ENCODE data around the gene SLC5A9. TPM values are rescaled to one million over a fixed set of nuclear protein-coding genes. Genes with fewer than 3 reads are reported as not detected.
A peak's percentile ranks its signal among the peaks of the same experiment; 100 is the strongest.

The SLC5A9 gene
- total and polyA plus RNA-seq, 2 of the 13 experiments (the other 11 are each of a cell fraction or from before 2014, with no cell fraction given): 42.0 to 65.0 TPM

DNA sequence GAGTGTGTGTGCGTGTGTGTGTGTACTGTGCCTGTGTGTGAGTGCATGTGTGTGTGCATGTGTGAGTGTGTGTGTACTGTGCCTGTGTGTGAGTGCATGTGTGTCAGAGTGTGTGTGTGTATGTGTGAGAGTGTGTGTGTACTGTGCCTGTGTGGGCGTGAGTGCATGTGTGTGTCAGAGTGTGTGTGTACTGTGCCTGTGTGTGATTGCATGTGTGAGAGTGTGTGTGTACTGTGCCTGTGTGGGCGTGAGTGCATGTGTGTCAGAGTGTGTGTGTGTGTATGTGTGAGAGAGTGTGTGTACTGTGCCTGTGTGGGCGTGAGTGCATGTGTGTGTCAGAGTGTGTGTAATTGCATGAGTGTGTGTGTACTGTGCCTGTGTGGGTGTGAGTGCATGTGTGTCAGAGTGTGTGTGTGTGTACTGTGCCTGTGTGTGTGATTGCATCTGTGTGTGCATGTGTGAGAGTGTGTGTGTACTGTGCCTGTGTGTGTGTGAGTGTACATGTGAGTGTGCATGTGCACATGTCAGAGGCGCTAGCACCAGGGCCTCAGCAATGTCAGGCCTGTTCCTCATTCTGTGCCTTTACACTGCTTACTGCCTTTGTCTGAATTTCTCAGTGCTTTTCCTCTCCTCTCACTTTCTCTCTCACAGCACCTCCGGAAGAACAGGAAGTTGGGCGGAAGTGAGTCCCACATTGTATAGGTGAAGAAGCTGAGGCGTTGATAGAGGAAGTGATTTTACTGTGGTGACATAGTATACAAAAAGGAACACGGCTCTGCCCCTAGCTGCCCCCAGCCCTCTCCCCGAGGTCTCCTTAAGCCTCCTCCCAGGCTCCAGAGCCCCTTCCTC is 4.9 kb downstream of the SLC5A9 start:
- in situ Hi-C loops (cut with HindIII; ENCODE audit: extremely low pct_ligation_motif_present, low pct_unique_long_range_greater_than_20kb): no loop called here
- Histone ChIP-seq H3K9me3 (ENCODE audit: low read length) (no peaks in the 10 kb centered on the region), H2AFZ (ENCODE audit: low read length) (no peak overlapping the region), H3K4me1 (ENCODE audit: insufficient read depth, low read length) (peaks cover 47% of the 10 kb centered on the region), H3K27ac (ENCODE audit: extremely low read length, insufficient read depth, low read length) (no peak overlapping the region), H3K27me3 (ENCODE audit: control insufficient read depth in 1 of 2, insufficient read depth in 2 of 2, low read length in 2 of 2) (no peaks in the 10 kb centered on the region), H3K36me3 (replicated peaks in 1 of 2; ENCODE audit: control insufficient read depth in 1 of 2, insufficient read depth in 2 of 2, low read length in 2 of 2) (peaks cover 19 to 53% of the 10 kb centered on the region in 2 experiments), H3K4me2 (ENCODE audit: low read depth, low read length) (0 out of 2 replicates have a peak overlapping the region, but pooled peaks have one; percentile 40), H3K9ac (ENCODE audit: insufficient read depth, low read depth, low read length) (no peak overlapping the region), H3K4me3 (replicated peaks in 1 of 3; ENCODE audit: insufficient read depth in 1 of 3, low read depth in 2 of 3, low read length in 3 of 3) (no peak overlapping the region), H4K20me1 (ENCODE audit: insufficient read depth, low read length) (no peaks in the 10 kb centered on the region), H3K79me2 (ENCODE audit: insufficient read depth, low read length) (peaks cover 14% of the 10 kb centered on the region)
- CTCF ChIA-PET (ENCODE audit: low intra/inter-chr PET ratio, low total read pairs): no interaction called here
- no peak for ATAC-seq
- no TSS peak for BruUV-seq (replicated peaks)
- peak; percentile 28 for FAIRE-seq
- WGBS (ENCODE audit: low lambda C conversion rate): 93% methylated on average over 10 of the region's 10 CpGs
- POLR2A ChIA-PET: no interaction called here
- intact Hi-C loops (cut with micrococcal nuclease; ENCODE audit: unreplicated experiment): no loop called here
- TF ChIP-seq MNT (IDR thresholded peaks at IDR 0.05) (0 out of 2 replicates have a peak, but pooled peaks have one; percentile 1), AKAP8 (CRISPR knock-in tag; IDR thresholded peaks at IDR 0.05) (no peak), TARDBP (CRISPR knock-in tag; IDR thresholded peaks at IDR 0.05) (0 out of 2 replicates have a peak, but pooled peaks have one; percentile 28), KDM5A (IDR thresholded peaks at IDR 0.05; ENCODE audit: borderline replicate concordance, low read length) (no peak), ZNF468 (CRISPR knock-in tag; IDR thresholded peaks at IDR 0.05) (no peak)
- TF ChIP-seq, protein P1, sequence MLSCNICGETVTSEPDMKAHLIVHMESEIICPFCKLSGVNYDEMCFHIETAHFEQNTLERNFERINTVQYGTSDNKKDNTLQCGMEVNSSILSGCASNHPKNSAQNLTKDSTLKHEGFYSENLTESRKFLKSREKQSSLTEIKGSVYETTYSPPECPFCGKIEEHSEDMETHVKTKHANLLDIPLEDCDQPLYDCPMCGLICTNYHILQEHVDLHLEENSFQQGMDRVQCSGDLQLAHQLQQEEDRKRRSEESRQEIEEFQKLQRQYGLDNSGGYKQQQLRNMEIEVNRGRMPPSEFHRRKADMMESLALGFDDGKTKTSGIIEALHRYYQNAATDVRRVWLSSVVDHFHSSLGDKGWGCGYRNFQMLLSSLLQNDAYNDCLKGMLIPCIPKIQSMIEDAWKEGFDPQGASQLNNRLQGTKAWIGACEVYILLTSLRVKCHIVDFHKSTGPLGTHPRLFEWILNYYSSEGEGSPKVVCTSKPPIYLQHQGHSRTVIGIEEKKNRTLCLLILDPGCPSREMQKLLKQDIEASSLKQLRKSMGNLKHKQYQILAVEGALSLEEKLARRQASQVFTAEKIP (CRISPR knock-in tag; IDR thresholded peaks at IDR 0.05; ENCODE audit: borderline replicate concordance): no peak
- TF ChIP-seq, protein P2, sequence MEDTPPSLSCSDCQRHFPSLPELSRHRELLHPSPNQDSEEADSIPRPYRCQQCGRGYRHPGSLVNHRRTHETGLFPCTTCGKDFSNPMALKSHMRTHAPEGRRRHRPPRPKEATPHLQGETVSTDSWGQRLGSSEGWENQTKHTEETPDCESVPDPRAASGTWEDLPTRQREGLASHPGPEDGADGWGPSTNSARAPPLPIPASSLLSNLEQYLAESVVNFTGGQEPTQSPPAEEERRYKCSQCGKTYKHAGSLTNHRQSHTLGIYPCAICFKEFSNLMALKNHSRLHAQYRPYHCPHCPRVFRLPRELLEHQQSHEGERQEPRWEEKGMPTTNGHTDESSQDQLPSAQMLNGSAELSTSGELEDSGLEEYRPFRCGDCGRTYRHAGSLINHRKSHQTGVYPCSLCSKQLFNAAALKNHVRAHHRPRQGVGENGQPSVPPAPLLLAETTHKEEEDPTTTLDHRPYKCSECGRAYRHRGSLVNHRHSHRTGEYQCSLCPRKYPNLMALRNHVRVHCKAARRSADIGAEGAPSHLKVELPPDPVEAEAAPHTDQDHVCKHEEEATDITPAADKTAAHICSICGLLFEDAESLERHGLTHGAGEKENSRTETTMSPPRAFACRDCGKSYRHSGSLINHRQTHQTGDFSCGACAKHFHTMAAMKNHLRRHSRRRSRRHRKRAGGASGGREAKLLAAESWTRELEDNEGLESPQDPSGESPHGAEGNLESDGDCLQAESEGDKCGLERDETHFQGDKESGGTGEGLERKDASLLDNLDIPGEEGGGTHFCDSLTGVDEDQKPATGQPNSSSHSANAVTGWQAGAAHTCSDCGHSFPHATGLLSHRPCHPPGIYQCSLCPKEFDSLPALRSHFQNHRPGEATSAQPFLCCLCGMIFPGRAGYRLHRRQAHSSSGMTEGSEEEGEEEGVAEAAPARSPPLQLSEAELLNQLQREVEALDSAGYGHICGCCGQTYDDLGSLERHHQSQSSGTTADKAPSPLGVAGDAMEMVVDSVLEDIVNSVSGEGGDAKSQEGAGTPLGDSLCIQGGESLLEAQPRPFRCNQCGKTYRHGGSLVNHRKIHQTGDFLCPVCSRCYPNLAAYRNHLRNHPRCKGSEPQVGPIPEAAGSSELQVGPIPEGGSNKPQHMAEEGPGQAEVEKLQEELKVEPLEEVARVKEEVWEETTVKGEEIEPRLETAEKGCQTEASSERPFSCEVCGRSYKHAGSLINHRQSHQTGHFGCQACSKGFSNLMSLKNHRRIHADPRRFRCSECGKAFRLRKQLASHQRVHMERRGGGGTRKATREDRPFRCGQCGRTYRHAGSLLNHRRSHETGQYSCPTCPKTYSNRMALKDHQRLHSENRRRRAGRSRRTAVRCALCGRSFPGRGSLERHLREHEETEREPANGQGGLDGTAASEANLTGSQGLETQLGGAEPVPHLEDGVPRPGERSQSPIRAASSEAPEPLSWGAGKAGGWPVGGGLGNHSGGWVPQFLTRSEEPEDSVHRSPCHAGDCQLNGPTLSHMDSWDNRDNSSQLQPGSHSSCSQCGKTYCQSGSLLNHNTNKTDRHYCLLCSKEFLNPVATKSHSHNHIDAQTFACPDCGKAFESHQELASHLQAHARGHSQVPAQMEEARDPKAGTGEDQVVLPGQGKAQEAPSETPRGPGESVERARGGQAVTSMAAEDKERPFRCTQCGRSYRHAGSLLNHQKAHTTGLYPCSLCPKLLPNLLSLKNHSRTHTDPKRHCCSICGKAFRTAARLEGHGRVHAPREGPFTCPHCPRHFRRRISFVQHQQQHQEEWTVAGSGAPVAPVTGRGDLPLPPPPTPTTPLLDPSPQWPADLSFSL (CRISPR knock-in tag; IDR thresholded peaks at IDR 0.05): peak; percentile 47; the same call in 1 of the 2 replicates
- DNase-seq (ENCODE audit: low spot score): no peak
